Thyroid gland (tissue), 4 donors: ENCODE data around the gene TRUB1. TPM values are rescaled to one million over a fixed set of nuclear protein-coding genes. Genes with fewer than 3 reads are reported as not detected.

ENCODE experiments used
- DNase-seq, 2 donors: peaks; one replicate each; pipeline ENCODE4 v3.0.0-alpha.2; 2019
- H3K27ac ChIP-seq, 3 donors: fragments of 200-600 bp; sonication (generic); 1 replicate in 2 of 3; 2 replicates in 1 of 3; pipeline ENCODE4 v1.5.1; 2016 to 2019; ENCODE audit warnings: mild to moderate bottlenecking in 1 of 3, moderate library complexity in 1 of 3
- H3K27me3 ChIP-seq: fragments of 200-600 bp; sonication (generic); one replicate; pipeline ENCODE4 v1.5.1; 2019
- H3K36me3 ChIP-seq, 2 donors: fragments of 200-600 bp; sonication (generic); one replicate each; pipeline ENCODE4 v1.5.1; 2016 to 2019
- H3K4me1 ChIP-seq, 2 donors: fragments of 200-600 bp; sonication (generic); one replicate each; pipeline ENCODE4 v1.5.1; 2017 to 2019
- H3K4me3 ChIP-seq, 3 donors: fragments of 200-600 bp; sonication (generic); replicated peaks in 1 of 3; 1 replicate in 2 of 3; 2 replicates in 1 of 3; pipeline ENCODE4 v1.5.1; 2016; ENCODE audit warnings: mild to moderate bottlenecking in 1 of 3
- H3K9me3 ChIP-seq: fragments of 200-600 bp; sonication (generic); one replicate; pipeline ENCODE4 v1.5.1; 2017
- POLR2A ChIP-seq, 2 donors: fragments of 450-650 bp; IDR thresholded peaks; one replicate each; pipeline ENCODE4 v1.6.1; 2017; ENCODE audit warnings: antibody characterized with exemption in 2 of 2, mild to moderate bottlenecking in 2 of 2, moderate library complexity in 1 of 2
- WGBS, 2 donors: methylation state at CpG; one replicate each; pipeline ENCODE4 v1.1.5; 2017; 5-methylcytosine and 5-hydroxymethylcytosine counted together
- intact Hi-C: fragments of 100-400 bp; cut with DNase I; formaldehyde crosslinking; loops from one replicate; pipeline ENCODE4 v1.15.1; 2023
- total RNA-seq, 4 donors: library from RNA; depleted of rRNA; stranded (reverse); fragments of >200 nt; gene quantifications; one replicate each; pipeline ENCODE4 v1.2.3, GENCODE V29; 2016
- TF ChIP-seq, protein P1 (sequence below), 6 experiments: fragments of 200-600 bp in 3 of 6; fragments of 450-650 bp in 3 of 6; sonication (generic) in 3 of 6; IDR thresholded peaks; one replicate each; pipeline ENCODE4 v1.5.1; 2016 to 2019; ENCODE audit warnings: antibody characterized with exemption in 6 of 6, mild to moderate bottlenecking in 2 of 6, inconsistent platforms in 1 of 6, moderate library complexity in 1 of 6

The TRUB1 gene
- total RNA-seq, 4 donors from 2014 or later: 16.1 to 26.5 (median 22.8) TPM

DNA sequence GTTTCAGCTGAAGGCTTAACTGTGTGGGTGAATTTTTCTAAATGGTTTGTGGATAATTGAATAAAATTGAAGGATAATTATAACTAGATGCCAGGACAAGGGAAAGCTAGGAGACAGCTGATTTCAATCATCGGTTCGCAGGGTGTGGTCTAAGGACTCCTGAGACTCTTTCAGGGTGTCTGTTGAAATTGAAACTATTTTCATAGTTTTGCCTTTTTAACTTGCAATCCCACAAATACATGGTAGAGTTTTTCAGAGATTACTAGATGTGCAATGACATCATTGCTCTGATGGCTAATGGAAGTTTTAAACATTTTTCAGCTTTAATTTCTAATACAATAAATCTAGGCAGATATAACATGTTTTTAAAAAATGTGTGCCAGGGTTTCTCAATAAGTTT lies 18.5 kb downstream of the TRUB1 start:
- H3K4me1 ChIP-seq: no peaks in the 10 kb centered on the region
- 88 to 90% methylated on average over 2 of the region's 2 CpGs for WGBS, 2 donors
- intact Hi-C loops: no loop called here
- H3K36me3 ChIP-seq: no peaks in the 10 kb centered on the region
- no peak for DNase-seq
- no peak overlapping the region for H3K27ac ChIP-seq
- H3K27me3 ChIP-seq: no peaks in the 10 kb centered on the region
- H3K9me3 ChIP-seq: no peaks in the 10 kb centered on the region
- H3K4me3 ChIP-seq: no peak overlapping the region
- no peak for TF ChIP-seq POLR2A (IDR thresholded peaks at IDR 0.05)

- H3K27me3 ChIP-seq: no peaks in the 10 kb centered on the region
- H3K36me3 ChIP-seq: no peaks in the 10 kb centered on the region
- intact Hi-C loops: no loop called here
- DNase-seq: no peak
- H3K4me1 ChIP-seq: no peaks in the 10 kb centered on the region
- TF ChIP-seq, protein P1, sequence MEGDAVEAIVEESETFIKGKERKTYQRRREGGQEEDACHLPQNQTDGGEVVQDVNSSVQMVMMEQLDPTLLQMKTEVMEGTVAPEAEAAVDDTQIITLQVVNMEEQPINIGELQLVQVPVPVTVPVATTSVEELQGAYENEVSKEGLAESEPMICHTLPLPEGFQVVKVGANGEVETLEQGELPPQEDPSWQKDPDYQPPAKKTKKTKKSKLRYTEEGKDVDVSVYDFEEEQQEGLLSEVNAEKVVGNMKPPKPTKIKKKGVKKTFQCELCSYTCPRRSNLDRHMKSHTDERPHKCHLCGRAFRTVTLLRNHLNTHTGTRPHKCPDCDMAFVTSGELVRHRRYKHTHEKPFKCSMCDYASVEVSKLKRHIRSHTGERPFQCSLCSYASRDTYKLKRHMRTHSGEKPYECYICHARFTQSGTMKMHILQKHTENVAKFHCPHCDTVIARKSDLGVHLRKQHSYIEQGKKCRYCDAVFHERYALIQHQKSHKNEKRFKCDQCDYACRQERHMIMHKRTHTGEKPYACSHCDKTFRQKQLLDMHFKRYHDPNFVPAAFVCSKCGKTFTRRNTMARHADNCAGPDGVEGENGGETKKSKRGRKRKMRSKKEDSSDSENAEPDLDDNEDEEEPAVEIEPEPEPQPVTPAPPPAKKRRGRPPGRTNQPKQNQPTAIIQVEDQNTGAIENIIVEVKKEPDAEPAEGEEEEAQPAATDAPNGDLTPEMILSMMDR (IDR thresholded peaks at IDR 0.05): no peak
- no peak for TF ChIP-seq POLR2A (IDR thresholded peaks at IDR 0.05)
- no peak overlapping the region for H3K27ac ChIP-seq
- H3K4me3 ChIP-seq: no peak overlapping the region
- H3K9me3 ChIP-seq: no peaks in the 10 kb centered on the region
- WGBS, 2 donors: 78 to 89% methylated on average over 1 of the region's 1 CpG
Measured at GRCh38 chr10:114957122-114957521, 19.1 kb downstream of the TRUB1 start.

- no peaks in the 10 kb centered on the region for H3K4me1 ChIP-seq
- H3K9me3 ChIP-seq: no peaks in the 10 kb centered on the region
- H3K27ac ChIP-seq: no peak overlapping the region
- H3K27me3 ChIP-seq: no peaks in the 10 kb centered on the region
- 88 to 94% methylated on average over 2 of the region's 2 CpGs for WGBS, 2 donors
- H3K4me3 ChIP-seq: no peak overlapping the region
- DNase-seq: no peak
- intact Hi-C loops: no loop called here
- H3K36me3 ChIP-seq: peaks cover 0 to 3% of the 10 kb centered on the region in 2 donors
- no peak for TF ChIP-seq POLR2A (IDR thresholded peaks at IDR 0.05)
- TF ChIP-seq, protein P1 (IDR thresholded peaks at IDR 0.05): no peak
Measured at GRCh38 chr10:114957673-114958072, 19.7 kb downstream of the TRUB1 start.

GRCh38 chr10:114962441-114962840 lies 24.4 kb downstream of the TRUB1 start:
- 87 to 88% methylated on average over 2 of the region's 2 CpGs for WGBS, 2 donors
- intact Hi-C loops: no loop called here
- TF ChIP-seq, protein P1 (IDR thresholded peaks at IDR 0.05): no peak
- no peak for TF ChIP-seq POLR2A (IDR thresholded peaks at IDR 0.05)
- no peak overlapping the region for H3K27ac ChIP-seq
- no peak for DNase-seq
- H3K4me3 ChIP-seq: no peak overlapping the region
- no peaks in the 10 kb centered on the region for H3K27me3 ChIP-seq
- no peaks in the 10 kb centered on the region for H3K4me1 ChIP-seq
- H3K9me3 ChIP-seq: no peaks in the 10 kb centered on the region
- peaks cover 0 to 6% of the 10 kb centered on the region in 2 donors for H3K36me3 ChIP-seq

GRCh38 chr10:114963908-114964307 lies 25.9 kb downstream of the TRUB1 start:
- WGBS, 2 donors: 96 to 97% methylated on average over 4 of the region's 4 CpGs
- Histone ChIP-seq H3K4me1 (no peaks in the 10 kb centered on the region), H3K27ac (no peak overlapping the region), H3K27me3 (no peaks in the 10 kb centered on the region), H3K9me3 (no peaks in the 10 kb centered on the region), H3K36me3 (peaks cover 0 to 6% of the 10 kb centered on the region in 2 donors), H3K4me3 (no peak overlapping the region)
- intact Hi-C loops: no loop called here
- TF ChIP-seq POLR2A (IDR thresholded peaks at IDR 0.05): no peak
- TF ChIP-seq, protein P1 (IDR thresholded peaks at IDR 0.05): no peak
- DNase-seq: no peak

DNA sequence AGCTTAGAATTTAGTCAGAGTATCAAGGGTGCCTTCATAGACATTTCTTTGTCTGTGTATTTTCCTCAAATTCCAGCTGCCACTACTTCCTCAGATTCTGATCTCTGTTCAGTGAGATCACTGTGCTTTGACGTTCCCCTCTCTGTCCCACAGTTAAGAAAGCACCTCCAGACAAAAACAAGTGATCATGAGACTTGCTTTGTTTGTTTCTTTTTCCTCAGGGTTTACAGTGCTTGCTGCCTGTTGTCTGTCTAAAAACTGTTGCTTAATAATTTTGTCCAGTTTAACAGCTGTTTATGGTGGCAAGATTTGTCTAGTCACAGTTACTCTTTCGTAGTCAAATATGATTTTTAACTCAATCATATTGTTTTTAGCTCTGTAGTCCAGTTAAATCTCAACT lies 29.1 kb downstream of the TRUB1 start:
- intact Hi-C loops: no loop called here
- no peak overlapping the region for H3K27ac ChIP-seq

More for the DNA sequence above, 29.1 kb downstream of the TRUB1 start:
- Histone ChIP-seq H3K4me1 (no peaks in the 10 kb centered on the region), H3K36me3 (peaks cover 0 to 6% of the 10 kb centered on the region in 2 donors), H3K9me3 (no peaks in the 10 kb centered on the region), H3K4me3 (no peak overlapping the region), H3K27me3 (no peaks in the 10 kb centered on the region)
- TF ChIP-seq, protein P1 (IDR thresholded peaks at IDR 0.05): no peak
- TF ChIP-seq POLR2A (IDR thresholded peaks at IDR 0.05): no peak
- 64 to 69% methylated on average over 2 of the region's 2 CpGs for WGBS, 2 donors
- no peak for DNase-seq
